Measurements from ENCODE around the gene SPDYE2.
"Not testable (repeated sequence)": the region's sequence is repeated elsewhere in the genome, so short reads cannot be mapped to it uniquely, and the experiment has no call there.

Gene SPDYE2, protein sequence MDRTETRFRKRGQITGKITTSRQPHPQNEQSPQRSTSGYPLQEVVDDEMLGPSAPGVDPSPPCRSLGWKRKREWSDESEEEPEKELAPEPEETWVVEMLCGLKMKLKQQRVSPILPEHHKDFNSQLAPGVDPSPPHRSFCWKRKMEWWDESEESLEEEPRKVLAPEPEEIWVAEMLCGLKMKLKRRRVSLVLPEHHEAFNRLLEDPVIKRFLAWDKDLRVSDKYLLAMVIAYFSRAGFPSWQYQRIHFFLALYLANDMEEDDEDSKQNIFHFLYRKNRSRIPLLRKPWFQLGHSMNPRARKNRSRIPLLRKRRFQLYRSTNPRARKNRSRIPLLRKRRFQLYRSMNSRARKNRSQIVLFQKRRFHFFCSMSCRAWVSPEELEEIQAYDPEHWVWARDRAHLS

DNA sequence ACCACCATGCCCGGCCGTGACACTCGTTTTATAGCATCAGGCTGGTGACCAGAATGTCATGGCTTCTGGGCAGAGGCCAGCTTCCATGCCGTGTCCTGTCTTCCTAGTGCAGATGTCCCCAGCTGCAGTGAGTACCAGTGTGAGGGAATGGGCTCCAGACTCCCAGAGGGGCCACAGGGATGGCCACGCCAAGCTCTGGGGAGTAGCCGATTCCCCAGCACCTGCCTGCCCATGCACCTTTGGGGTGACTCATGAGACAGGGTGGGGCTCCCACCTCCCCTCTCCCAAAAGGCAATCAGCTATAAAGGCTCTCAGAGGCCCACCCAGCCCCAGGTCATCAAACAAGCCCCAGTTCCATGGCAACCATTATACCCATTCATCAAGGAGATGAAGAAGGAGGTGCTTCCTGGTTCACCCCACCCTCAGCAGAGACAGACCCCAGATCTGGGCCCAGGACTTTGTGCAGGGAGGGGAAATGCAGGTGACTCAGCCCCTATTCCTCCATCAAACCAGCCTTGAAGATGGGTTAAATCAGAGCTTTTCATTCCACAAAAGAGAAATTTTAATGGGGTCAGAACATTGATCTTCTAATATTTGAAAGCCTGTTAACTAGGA lies at the start of gene SPDYE2:
TSS of gene SPDYE2 (plus strand) at position 419 of the 615 bp plus-strand sequence. CDS start 2,030 bp downstream, outside the sequence.
- not testable (repeated sequence) for DNase-seq

DNA sequence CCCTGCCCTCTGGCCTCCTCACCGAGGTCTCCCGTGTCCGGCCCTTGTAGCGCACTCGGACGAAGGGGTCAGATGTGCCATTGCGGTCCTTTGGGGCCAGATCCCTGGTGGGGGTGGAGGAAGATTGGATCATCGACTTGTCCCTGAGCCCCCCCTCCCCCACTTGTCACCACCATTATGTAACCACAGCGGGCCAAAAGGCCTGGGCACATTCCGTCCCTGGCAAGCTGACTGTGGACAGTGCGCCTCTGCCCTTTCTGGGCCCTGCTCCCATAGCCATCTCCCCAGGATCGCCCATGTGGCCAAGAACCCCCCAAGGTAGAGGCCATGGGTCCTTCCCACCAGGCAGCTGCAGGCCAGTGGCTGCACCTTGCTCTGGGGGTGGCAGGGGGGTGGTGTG lies 47.9 kb upstream of the SPDYE2 start:
- not testable (repeated sequence) for DNase-seq

DNA sequence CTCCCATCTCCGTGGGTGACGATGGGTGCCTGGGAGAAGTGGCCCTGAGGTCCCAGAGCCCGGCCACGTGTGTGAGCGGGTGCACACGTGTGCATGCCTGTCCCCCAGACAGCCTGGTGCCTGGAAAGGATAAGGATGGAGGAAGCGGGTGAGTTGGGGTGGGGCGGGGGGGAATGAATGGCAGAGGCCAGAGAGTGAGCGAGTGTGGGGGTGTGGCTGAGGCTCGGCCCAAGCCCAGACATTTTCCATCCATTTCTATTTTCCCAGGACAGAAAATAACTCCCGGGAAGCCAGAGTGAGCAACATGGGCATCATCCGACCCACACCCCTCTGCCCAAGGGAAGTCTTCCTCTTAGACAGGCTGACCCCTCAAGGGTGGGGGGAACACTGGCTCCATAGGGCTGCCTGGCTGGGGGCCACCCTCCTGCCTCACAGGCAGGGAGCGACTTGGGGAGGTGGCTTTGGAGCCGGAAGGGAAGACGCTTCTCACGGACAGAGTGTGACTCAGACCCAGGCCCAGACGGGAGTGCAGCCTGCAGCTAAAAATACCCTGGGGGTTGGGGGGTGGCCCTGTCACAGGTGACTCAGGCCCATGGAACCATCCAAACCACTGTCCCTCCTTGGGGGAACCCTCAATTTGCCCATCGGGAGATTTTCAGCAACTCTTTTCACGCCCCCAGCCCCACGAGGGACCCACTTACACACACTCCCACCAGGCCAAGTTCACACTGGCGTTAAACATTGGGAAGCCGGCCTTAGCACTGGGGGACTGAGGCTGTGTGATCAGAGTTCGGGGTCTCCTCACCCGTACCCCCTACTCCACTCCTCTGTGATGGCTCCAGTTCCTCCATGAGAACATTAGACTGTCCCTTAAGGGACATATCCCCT lies 45.5 kb upstream of the SPDYE2 start:
- DNase-seq, result not testable (repeated sequence)

DNA sequence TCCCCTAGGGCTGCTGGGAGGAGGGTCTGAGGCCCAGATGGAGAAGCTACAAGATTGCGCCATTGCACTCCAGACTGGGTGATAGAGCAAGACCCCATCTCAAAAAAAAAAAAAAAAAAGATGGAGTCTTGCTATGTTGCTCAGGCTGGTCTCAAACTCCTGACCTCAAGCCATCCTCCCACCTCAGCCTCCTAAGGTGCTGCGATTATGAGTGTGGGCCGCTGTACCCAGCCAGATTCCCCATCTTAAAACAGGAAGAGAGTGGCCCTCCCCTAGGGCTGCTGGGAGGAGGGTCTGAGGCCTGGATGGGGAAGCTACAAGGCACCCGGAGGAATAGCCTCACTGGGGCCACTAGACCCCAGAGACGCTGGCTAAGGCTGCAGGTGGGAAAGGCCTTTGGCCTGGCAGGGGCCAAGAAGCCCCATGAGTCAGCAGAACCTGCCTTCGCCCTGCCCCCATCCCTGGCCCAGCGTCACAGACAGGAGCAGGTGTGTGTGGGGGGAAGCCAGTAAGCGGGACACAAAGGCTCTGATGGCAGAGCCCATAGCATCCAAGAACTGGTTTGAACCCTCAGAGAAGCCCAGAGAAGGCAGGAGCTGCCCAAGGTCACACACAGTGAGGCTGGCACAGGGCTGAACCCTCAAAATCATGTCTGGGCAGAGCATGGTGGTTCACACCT lies 43.5 kb upstream of the SPDYE2 start:
- DNase-seq, result not testable (repeated sequence)

DNA sequence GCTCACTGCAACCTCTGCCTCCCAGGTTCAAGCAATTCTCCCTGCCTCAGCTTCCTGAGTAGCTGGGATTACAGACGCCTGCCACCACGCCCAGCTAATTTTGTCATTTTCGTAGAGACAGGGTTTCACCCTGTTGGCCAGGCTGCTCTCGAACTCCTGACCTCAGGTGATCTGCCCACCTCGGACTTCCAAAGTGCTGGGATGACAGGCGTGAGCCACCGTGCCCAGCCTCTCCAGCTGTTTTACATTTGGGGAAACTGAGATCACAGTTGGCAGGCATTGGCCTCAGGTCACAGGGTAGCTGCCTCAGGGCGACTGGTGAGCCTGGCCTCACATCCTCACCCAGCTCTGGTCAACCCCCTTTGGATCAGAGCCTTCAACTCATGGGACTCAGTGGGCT lies 40.5 kb upstream of the SPDYE2 start:
- DNase-seq, result not testable (repeated sequence)

DNA sequence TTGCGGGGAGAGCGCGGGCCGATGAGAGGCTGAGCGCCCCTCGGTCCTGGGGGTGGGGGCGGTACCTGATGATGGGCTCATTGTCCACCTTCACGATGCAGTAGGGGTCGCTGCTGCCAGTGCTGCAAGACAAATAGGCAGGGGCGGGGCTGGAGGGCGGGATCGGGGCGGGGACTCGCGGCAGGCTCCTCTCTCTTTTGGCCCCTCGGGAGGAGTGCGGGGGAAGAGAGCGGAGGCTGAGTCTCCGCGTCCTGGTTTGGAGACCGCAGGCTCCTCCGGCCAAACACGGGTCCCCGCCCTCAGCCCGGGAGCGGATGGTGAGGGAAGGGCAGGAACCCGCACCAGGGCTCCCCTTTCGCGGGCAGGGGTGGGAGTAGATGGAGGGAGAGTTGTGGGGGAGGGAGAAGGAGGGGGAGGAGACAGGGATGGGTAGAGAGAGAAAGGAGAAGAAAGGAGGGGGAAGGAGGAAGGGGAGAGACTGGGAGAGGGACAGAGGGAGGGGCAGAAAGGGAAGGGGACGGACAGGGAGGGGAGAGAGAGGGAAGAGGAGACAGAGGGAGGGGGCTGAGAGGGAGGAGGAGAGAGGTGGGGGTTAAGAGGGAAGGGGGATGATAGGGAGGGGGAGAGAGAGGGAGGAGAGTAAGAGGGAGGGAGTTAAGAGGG lies 39.0 kb upstream of the SPDYE2 start:
- not testable (repeated sequence) for DNase-seq

DNA sequence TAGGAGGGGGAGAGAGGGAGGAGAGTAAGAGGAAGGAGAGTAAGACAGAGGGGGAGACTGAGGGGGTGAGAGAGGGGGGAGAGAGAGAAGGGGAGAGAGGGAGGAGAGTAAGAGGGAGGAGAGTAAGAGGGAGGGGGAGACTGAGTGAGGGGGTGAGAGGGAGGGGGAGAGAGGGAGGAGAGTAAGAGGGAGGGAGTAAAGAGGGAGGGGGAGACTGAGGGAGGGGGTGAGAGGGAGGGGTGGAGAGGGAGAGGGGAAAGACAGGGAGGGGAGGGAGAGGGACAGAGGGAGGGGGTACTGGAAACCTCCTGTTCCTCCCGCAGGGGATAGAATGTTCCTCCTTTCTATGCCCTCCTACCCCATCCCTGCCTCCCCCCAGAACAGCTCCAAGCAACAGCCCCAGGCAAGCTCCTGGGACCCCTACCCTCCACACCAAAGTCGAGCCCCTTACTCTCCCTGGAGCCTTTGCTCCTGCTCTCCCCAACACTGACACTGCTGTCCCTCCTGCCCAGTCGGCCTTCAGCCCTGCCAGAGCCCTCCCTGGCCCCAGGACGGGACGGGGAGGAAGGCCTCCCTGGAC lies 38.3 kb upstream of the SPDYE2 start:
- DNase-seq, result not testable (repeated sequence)

DNA sequence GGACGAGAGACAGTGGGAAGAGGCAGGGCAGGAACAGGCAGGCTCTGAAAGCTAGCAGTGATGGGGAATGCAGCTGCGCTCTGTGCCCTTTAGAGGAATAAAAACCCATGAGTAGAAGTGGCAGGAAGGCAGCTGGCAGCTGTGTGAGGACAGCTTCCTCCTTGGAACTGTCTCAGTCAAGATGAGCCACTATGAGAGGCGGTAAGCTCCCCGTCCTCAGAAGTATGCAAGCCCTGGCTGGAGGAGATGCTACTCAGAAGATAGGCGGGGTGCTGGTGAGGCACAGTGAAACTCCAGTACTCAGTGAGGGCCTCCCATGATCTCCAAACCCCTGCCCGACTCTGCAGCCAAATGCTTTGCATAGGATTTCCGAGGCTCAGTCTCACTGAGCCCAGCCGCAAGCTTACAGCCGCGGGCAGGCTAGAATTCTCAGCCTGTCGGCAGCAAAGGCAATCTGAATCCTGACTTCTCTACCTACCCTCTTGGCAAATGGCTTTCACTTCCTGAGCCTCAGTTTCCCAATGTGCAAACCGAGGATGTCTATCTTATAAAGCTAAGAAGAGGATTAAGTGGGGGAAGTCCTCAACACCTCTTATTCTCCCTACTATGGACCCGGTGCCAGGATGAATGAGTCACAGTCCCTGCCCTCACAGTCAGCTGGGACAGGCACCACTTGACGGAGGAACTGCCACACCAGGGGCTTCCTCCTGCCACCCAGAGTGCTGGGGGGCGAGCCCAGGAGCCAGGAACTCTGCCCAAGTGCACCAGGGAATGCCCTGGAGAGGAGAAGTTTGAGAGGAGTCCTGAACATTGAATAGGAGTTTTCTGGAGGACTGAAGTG lies 35.9 kb upstream of the SPDYE2 start:
- DNase-seq, result not testable (repeated sequence)

DNA sequence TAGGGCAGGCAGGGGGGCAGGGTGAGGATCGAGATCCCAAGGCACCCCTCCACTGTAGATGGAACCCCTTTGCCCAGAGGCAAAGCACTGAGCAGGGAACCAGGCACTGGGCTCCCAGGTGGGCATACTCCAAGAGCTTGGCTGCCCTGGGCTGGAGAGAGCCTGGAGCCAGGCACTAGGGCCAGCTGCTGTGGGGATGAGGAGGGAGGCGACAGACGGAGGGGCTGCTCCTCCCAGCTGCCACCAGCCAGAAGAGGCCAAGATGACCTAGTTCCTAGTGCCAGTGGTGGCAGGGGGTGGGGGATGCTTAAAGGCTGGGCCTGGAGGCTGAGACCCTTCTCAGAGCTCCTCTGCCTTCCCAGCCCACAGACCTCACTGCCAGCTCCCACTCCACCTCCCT lies 35.1 kb upstream of the SPDYE2 start:
- not testable (repeated sequence) for DNase-seq

DNA sequence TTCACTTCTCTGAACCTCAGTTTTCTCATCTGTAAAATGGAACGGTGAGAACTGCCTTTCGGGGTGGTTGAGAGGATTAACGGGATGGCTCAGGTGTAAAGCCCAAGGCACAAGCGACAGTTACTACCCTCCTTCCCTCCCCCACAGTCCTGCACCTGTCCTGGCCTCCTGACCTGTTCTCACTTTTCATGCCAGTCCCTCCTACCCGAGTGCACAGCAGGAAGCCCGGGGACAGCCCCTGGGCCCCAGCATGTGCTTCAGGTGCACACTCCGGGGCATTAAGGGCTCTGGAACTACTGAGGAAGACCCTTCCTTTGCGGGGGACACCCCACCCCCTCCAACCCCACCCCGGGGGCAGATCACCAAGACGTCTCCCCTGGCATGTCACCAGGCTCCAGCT lies 34.1 kb upstream of the SPDYE2 start:
- not testable (repeated sequence) for DNase-seq

DNA sequence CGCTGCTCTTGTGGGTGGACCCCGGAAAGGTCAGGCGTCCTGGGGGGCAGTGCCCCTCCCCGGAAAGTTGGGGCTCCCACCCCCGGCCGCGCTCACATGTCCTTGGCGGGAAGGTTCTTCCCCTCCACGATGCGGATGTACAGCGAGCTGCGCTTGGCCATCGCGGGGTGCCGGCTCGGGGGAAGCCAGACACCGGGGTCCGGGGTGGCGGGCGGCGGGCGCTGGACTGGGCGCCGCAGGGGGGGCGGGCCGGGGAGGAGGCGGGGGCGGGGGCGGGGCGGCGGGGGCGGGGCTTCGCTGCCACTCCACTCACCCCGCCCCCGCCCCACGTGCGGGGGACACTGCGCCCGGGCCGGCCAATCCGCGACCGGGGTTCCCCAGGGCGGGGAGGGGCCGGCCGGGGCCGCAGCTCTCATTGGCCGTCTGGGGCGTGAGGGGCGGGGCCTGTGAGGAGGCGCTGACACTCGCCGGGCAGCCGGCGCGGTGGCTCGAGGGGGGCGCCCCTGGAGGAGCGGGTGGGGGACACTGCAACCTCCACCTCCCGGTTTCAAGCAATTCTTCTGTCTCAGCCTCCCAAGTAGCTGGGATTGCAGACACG lies 33.4 kb upstream of the SPDYE2 start, which contains the start of gene RASA4B:
TSS of gene RASA4B (minus strand) at position 228 of the 598 bp plus-strand sequence. CDS start at position 161, 67 bp downstream.
- not testable (repeated sequence) for DNase-seq

DNA sequence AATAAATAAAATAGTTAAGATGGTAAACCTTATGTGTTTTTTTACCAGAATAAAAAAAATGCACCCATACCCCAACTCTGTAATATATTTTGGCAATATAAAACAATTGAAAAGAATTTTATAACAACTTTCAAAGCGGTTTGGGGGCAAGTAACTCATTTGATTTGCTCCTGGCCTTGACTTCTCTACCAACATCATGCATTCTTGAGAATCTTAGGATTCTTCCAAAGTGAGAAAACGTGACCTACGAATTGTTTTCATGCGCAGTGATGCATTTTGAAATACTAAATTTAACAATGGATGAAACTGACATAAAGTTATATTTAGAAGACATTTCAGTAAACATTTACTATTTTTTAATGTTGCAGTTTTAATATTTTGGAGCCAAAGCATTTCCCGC lies 30.2 kb upstream of the SPDYE2 start:
- not testable (repeated sequence) for DNase-seq

DNA sequence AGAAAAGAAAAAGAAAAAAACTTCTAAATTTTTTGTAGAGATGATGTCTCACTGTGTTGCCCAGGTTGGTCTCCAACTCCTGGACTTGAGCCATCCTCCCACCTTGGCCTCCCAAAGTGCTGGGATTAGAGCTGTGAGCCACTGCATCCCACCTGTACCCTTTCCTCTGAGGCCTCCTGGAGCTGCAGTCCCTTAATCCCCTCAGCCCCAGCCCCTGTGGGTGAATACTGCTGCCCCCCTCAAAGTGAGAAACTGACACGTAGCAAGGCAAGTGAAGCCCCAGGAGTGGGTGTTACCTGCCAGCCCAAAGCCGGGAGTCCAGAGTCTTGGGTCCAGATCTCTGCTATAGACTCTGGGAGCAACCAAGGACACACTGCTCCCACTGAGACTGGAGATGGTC lies 26.2 kb upstream of the SPDYE2 start:
- DNase-seq, result not testable (repeated sequence)

DNA sequence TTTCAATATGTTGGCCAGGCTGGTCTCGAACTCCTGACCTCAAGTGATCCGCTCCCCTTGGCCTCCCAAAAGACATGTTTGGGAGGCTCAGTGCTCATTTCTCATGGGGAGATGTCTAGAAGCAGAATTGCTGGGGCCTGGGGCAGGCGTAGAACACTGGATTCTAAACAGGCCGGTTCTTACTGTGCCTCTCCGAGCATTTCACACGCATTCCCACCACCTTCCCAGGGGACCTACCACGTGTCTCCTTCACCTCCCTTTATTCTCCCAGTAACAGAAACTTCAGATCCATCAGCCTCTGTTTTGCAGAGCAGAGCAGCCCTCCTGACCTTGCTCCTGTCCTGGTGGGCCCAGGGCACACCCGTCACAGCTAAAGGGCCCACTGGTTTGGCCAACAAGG lies 23.8 kb upstream of the SPDYE2 start:
- DNase-seq, result not testable (repeated sequence)

DNA sequence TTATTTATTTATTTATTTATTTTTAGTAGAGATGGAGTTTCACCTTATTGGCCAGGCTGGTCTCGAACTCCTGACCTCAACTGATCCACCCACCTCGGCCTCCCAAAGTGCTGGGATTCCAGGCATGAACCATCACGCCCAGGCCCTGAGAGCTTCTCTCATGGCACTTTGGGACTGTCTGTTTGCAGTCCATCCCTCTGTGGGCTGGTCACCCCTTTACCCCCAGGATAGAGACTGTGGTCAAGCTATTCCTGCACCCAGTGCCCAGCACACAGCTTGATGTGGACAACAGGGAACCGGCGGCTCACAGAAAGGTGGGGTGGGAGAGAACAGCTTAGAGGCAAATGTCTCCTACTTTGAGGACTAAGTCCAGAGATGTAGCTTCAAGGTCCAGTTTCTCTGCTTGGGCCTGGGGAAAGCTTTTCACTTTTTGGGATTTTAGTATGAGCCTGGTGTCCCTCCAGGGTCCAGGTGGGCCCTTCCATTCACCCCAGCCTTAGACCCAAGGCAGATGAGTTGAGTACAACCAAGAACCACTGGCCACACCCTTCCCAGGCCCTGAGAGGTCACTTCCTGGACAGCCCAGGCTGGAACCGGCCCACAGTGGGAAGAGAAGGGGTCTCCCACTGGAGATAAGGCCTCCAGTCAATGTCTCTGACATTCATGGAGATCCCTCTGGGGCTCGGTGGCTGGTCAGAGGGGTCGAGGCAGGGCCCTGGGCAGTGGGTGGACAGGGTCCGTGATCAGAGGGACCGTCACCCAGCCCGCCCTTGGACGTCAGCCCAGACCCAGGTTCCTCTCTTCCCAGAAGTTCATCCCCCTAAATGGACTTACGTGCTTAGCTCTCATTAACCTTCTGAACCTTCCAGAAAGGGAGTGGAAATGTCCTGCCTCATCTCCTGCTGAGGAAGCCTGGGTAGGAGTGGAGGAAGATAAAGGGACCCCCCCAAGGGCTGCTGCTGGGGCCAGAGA lies 22.9 kb upstream of the SPDYE2 start:
- not testable (repeated sequence) for DNase-seq

DNA sequence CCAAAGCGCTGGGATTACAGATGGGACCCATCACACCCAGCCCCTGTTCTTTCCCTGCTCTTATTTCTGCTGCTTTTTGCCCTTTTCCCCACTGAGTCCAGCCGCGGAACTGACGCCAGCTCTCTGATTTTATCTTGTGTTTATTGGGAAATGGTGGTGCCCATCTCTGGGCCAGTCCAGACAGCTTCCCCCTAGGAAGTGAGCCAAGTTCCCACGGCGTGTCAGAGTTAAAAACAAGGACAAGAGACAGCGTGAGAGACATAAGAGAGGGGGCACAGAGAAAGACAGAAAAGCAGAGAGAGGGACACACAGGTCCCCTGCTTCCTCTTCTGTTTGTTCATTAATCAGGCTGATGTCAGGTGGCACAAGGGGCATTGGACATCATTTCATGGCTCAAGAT lies 19.4 kb upstream of the SPDYE2 start:
- DNase-seq, result not testable (repeated sequence)

DNA sequence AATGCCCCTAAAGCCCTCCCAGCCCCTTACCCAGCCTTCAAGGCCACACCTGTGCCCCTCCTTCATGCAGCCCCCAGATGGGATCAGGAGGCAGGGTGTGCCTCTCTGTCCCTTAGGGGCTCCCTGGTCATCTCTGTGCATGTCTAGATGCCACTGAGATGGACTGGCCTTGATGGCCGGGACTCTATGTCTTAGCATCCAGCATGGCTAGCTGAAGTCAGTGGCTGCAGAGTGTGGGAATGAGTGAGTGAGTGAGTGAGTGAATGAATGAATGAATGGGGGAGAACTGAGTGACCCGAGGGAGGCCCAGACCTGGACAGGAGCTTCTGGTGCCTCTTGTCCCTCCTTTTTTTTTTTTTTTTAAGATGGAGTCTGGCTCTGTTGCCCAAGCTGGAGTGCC lies 18.9 kb upstream of the SPDYE2 start:
- not testable (repeated sequence) for DNase-seq

DNA sequence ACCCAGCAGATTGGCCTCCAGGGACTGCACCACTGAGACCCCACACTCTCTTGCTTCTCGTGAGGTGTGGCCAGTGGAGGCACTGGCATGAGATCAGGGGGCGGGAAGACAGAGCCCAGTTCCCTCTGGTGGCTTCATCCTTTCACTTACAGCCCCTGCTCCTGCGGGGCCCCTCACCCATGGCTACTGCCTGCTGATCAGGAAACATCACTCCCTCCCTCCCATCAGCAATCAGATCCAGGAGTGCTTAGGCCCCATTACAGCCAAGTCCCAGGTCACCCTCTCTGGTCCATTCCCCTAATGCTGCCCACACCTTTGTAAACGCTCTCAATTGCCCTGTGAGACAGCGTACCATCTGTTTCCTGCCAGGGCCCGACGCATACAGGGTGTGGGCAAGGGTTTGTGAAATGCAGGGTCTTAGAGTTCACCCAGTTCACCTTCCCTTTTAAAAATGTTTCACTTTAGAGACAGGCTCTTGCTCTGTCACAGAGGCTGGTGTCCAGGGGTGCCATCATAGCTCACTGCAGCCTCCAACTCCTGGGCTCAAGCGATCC lies 15.9 kb upstream of the SPDYE2 start:
- DNase-seq, result not testable (repeated sequence)

Measured in NCI-H2029 treated with DMSO at 0.1 percent for 48 hours (cell line).